Stimulated activated CD8-positive, alpha-beta memory T cell treated with anti-CD3 and anti-CD28 coated beads, Interleukin-4, amount 100 ng/mL, for 1 hour (primary cell): ENCODE data around the gene NOS1.

Experiments
- DNase-seq, 2 donors: peaks; one replicate each; pipeline ENCODE4 v3.0.0-alpha.2; 2020; ENCODE audit warnings: low read depth in 2 of 2, low spot score in 1 of 2

Gene NOS1

DNA sequence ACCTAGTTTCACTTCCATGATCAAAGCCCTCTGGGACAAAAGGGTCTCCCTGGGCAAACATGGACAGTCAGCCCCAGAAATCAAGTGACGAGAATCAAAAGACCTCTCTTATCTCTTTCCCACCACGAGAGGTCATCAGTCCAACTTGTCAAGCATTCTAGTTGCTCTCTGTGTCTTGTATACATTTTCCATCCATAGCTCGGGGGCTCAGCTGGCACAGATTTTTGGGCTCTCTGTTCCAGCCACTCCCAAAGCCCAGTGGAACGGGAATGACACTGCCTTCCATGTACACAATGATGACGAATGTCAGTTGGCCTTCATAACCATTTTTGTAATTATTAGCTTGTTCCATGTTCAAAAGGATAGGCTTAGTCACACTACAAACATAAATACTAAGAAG, 29.7 kb downstream of the NOS1 start:
- DNase-seq: no peak

- DNase-seq: no peak
These were observed 30.8 kb downstream of the NOS1 start for GRCh38 chr12:117330441-117331113.

DNA sequence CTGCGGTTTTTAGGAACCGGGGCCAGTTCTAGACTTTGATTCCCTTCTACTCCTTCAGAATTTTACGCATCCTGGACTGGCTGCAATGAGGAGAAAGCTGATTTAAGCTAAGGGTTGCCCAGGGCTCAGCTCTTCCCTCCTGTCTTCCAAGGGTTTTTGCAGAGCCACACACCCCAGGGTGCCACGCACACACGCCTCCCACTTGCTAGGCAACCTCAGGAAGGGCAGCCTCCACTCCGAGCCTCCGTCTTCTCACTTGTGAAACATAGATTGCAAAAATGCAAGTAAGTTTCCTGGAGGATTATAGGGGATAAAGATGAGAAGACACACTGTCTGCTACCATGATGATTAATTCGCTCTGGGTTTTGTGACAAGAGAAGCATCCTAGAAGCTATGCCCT, 31.7 kb downstream of the NOS1 start:
- no peak for DNase-seq

DNA sequence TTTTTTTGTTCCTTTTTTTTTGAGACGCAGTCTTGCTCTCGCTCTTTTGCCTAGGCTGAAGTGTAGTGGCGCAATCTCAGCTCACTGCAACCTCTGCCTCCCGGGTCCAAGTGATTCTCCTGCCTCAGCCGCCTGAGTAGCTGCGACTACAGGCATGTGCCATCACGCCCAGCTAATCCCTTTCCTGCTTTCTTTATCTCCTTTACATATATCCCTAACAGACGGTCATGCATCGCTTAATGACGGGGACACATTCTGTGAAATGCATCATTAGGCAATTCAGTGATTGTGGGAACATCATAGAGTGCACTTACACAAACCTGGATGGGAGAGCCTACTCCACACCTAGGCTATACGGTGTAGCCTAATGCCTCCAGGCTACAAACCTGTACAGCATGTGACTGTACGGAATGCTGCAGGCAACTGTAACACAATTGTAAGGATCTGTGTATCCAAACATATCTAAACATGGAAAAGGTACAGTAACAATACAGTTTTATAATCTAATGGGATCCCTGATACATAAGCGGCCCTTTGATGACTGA, 32.8 kb downstream of the NOS1 start:
- no peak for DNase-seq

DNA sequence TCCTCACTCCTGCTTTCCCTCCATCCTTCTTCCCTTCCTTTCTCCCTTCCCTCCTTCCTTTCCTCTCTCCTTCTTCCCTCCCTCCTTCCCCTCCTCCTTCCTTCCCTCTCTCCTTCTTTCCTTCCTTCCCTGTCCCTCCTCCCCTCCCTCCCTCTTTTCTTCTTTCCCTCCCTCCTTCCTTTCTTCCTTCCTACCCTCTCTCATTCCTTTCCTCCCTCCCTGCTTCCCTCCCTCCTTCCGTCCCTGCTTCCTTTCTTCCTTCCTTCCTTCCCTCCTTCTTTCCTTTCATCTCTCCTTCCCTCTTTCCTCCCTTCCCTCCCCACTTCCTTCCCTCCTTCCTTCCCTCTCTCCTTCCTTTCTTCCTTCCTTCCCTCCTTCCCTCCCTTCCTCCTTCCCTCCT, 39.0 kb downstream of the NOS1 start:
- DNase-seq: no peak

- DNase-seq: no peak
These were observed 39.9 kb downstream of the NOS1 start for GRCh38 chr12:117321572-117321971.

DNA sequence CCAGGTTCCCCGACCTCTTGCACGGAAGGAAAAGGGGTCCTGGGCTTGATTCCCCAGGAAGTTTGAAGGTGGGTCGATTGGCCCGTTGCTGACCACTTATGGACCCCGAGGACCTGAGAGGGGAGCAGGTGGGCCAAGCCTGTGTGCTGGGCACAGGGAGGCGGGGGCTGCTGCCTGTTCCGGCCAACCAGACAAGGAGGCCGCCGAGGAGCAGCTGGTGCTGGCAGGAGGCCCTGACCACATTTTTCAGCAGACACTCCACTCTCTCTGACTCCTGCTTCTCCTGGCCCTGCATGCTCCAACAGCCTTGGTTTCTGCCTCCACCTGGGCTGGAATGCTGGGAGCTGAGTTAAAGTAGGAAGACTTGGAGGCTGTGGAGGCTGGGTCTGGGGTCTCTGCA, 42.8 kb downstream of the NOS1 start:
- DNase-seq: no peak

DNA sequence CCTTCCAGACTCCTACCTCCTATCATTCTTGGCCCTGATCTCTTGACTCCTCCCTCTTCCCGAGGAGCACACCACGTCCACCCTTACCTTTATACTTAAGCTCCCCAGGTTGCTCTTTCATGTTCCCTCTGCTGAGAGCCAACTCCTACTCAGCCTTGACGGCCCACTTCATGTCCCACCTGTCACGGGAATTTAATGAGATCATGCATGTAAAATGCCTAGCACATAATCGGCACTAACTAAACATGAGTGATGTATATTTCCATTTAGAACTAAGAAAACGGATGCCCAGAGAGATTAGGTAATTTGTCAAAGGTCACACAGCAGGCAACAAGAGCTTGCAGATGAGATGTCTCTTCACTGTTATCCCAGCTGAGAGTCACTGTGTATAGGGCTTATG, 45.1 kb downstream of the NOS1 start:
- no peak for DNase-seq

- DNase-seq: no peak
These were observed 47.5 kb downstream of the NOS1 start for GRCh38 chr12:117313926-117314325.

GRCh38 chr12:117312770-117313169, 48.7 kb downstream of the NOS1 start:
- DNase-seq: no peak

DNA sequence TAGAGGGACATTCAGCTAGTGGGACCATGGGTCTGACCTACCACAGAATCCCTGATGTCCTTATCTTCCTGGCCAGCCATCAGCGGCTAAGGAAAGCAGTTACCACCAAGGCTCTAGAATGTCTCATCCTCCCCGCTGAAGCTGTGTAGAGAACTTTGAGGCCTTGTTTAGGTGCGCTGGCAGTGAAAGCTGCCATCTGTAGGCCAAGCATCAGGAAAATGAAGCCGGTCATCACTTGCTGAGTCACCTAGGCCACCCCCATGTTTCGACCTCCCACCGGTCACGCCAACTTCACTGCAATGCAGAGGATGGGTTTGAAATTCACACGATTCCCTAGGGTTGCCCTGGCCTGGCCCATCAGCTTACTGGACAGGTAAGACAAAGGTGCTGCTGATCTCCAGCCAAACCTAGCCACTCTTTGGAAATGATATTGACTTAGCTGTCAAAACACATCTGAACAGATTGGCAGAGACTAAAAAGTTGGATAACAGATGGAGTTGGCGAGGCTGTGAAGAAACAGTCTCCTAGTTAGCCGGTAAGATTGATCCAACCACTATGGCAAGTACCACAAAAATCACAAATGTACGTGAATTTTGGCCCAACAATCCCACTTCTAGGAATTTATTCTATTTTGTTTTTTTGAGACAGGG, 52.0 kb downstream of the NOS1 start:
- DNase-seq: no peak

- DNase-seq: no peak
These were observed 61.3 kb downstream of the NOS1 start for GRCh38 chr12:117300174-117300573.

DNA sequence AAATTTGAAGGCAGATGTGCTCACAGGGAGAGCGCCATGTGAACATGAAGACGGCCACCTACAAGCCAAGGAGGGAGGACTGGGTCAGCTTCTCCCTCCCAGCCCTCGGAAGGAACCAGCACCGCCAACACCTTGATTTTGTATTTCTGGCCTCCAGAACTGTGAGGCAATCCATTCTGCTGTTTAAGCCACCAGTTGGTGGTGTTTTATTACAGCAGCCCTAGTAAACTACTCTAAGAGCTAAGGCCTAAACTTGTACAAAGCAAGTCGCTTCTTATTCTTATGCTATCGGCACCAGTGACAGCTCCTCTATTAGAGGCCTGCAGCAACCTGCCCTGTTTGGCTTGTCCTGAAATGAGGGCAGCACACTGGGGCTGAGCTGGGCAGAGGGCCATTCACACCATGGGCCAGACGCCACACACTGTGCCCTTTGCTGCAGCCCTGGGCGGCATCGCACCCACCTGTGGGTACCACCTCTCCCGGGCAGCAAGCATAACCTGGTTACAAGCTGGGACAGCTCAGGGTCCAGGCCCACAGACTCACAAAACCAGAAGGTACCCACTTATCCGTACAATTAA, 62.7 kb downstream of the NOS1 start:
- no peak for DNase-seq

GRCh38 chr12:117298191-117298590, 63.2 kb downstream of the NOS1 start:
- no peak for DNase-seq

DNA sequence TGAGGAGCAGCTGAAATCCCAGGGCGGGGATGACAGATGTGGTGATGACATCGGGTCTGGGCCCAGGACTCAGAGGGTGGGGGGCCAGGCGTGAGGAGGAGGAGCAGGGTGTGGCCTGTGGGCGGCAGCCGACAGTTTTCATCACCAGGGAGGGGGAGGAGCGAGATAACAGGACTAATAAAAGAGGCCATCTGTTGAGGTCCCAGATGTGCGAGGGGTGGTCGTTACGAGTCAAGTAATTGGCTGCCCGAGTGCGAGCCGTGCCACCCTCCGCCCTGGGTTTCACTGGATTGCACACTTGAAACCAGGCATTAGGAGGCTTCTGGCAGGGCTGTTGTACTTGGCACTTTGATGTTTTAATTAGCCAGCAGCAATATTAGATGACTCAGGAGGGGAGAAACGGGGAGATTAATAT, 67.2 kb downstream of the NOS1 start:
- DNase-seq: no peak

GRCh38 chr12:117293510-117293909, 67.9 kb downstream of the NOS1 start:
- no peak for DNase-seq

- DNase-seq: no peak
These were observed 68.7 kb downstream of the NOS1 start for GRCh38 chr12:117292688-117293087.

DNA sequence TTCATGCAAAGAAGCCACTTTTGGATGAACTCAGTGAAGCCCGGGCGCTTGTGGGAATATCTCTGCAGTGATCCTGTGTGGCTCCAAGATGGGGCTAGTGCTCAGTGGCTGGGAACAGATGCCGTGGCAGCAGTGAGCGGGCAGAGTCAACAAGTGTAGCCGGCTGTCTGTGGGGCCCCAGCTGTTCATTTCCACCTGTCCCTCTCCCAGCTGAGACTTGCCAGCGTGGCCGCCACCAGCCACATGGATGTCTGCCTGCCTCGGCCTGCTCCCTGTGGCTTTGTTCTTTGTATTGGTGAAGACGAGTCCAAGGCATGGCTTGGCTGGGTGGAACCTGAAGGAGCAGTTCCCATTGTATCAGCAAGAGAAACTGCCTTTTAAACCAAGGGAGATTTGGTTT, 77.3 kb downstream of the NOS1 start:
- no peak for DNase-seq

DNA sequence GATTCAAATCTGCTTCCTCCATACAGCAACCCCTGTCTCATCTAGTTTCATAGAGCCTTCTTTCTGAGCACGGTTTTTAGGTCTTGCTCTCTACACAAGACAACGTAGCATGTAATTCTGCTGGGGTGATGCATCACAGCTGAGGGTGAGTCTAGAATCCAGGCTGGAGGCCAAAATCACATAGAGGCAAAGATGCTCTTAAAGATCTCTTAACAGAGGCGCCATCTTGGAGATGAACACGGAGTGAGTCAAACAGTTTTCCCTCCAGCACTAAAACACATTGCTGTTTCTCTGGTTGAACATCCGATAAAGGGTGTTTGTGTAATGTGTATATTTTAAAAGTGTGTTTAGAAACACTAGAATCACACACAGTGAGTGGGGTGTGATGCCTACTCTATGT, 78.9 kb downstream of the NOS1 start:
- no peak for DNase-seq

DNA sequence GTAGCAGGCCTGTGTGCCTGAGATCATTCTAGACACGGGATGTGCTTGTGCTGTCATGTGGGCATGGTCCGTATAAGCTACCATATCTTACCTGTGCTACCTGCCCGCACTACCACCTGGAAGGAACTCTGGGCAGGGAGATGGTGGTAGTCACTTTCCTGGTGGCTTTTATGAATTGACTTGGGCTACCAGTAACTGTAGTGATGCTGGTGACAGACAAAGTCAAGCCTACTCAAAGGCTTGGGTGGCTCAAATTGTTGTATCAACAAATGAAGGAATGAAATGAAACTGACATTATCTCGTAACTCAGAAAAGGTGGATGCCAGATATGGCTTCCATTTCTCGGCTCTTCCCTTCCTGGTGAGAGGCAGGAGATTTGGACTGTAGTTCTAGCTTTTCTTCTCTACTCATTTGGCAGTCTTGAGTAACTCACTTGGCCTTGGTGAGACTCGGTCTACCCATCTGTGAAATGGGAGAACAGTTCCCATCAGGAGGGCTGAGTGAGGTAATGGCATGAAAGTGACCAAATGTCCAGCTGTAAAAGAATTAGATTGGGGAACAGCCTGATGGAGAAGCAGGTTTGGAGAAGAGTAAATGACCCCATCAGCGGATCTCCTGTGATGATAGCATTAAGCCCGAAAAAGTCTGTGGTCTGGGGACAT, 81.3 kb downstream of the NOS1 start:
- DNase-seq: no peak

- DNase-seq: no peak
These were observed 81.8 kb downstream of the NOS1 start for GRCh38 chr12:117279606-117280005.

GRCh38 chr12:117277875-117278274, 83.6 kb downstream of the NOS1 start:
- DNase-seq: no peak
